ENCODE measurements around the gene CACNA1I. TPM values are rescaled to one million over a fixed set of nuclear protein-coding genes. Genes with fewer than 3 reads are reported as not detected.
"Not testable (repeated sequence)": the region's sequence is repeated elsewhere in the genome, so short reads cannot be mapped to it uniquely, and the experiment has no call there.

The CACNA1I gene
- polyA plus RNA-seq: under 1 TPM in 2 of 3 donors, not detected in 1; 0.08 to 0.13 TPM

DNA sequence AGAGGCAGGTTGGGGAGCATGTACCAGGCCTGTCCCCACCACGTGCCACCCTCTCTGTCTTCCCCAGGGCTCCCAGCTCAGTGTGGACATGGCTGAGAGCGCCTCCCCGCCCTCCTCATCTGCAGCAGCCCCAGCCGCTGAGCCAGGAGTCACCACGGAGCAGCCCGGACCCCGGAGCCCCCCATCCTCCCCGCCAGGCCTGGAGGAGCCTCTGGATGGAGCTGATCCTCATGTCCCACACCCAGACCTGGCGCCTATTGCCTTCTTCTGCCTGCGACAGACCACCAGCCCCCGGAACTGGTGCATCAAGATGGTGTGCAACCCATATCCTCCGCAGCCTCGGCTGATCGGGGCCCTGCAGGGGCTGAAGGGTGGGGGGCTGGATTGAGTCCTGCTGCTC, at the start of gene CACNA1I:
Gene CACNA1I (plus strand): TSS at position 89 of the 400 bp plus-strand sequence. CDS start 0 bp downstream, at position 89.
- WGBS, 3 donors: 82 to 86% (median 84%) methylated on average over 12 to 14 of the region's 14 CpGs
- no peak within 1 kb of the TSS for H3K27ac ChIP-seq (ENCODE audit: low read depth, low read length)

DNA sequence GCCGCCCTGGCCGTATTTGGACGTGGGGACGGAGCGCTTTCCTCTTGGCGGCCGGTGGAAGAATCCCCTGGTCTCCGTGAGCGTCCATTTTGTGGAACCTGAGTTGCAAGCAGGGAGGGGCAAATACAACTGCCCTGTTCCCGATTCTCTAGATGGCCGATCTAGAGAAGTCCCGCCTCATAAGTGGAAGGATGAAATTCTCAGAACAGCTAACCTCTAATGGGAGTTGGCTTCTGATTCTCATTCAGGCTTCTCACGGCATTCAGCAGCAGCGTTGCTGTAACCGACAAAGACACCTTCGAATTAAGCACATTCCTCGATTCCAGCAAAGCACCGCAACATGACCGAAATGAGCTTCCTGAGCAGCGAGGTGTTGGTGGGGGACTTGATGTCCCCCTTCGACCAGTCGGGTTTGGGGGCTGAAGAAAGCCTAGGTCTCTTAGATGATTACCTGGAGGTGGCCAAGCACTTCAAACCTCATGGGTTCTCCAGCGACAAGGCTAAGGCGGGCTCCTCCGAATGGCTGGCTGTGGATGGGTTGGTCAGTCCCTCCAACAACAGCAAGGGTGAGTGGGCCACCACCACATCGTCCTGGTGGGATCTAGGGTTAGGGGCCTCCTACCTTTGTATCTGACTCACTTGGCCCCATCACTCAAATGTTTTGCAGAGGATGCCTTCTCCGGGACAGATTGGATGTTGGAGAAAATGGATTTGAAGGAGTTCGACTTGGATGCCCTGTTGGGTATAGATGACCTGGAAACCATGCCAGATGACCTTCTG, 49.3 kb upstream of the CACNA1I start:
- 0 to 4% (median 3%) methylated on average over 28 of the region's 28 CpGs for WGBS, 3 donors
- H3K27ac ChIP-seq (ENCODE audit: low read depth, low read length): not testable (repeated sequence)

DNA sequence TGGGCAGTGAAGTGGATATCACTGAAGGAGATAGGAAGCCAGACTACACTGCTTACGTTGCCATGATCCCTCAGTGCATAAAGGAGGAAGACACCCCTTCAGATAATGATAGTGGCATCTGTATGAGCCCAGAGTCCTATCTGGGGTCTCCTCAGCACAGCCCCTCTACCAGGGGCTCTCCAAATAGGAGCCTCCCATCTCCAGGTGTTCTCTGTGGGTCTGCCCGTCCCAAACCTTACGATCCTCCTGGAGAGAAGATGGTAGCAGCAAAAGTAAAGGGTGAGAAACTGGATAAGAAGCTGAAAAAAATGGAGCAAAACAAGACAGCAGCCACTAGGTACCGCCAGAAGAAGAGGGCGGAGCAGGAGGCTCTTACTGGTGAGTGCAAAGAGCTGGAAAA, 48.5 kb upstream of the CACNA1I start:
- not testable (repeated sequence) for H3K27ac ChIP-seq (ENCODE audit: low read depth, low read length)
- 11 to 32% (median 17%) methylated on average over 3 to 5 of the region's 5 CpGs for WGBS, 3 donors

DNA sequence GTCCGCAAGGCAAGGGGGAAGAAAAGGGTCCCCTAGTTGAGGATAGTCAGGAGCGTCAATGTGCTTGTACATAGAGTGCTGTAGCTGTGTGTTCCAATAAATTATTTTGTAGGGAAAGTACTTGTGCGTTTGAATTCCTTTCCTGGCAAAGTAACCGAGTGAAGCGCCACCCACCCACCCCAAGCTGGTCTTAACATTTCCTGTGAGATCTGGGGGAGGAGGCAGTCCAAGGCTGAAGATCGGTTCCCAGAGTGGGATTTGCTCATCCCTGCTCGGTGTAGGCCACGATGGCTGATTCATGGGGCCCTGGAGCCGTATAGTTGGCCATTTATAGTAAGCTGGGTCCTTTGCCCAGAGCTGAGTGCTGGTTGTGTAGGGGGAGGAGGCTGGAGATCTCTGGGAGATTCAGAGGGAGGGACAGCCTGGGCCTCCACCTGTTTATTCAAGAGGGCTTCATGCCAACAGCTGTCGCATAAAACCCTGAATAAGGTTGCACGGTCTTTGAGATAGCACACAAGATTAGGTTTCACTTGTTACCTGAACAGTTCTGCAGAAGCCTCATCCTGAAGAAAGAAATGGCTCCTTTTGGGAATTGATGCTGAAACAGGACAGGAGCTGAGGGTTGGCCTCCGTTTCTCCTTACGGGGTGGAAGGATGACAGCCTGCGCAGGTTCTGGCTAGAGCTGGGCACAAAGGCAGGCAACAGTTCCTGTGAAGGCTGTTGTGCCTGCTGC, 47.8 kb upstream of the CACNA1I start:
- 5 to 19% (median 18%) methylated on average over 14 of the region's 14 CpGs for WGBS, 3 donors
- no peak overlapping the region for H3K27ac ChIP-seq (ENCODE audit: low read depth, low read length)

DNA sequence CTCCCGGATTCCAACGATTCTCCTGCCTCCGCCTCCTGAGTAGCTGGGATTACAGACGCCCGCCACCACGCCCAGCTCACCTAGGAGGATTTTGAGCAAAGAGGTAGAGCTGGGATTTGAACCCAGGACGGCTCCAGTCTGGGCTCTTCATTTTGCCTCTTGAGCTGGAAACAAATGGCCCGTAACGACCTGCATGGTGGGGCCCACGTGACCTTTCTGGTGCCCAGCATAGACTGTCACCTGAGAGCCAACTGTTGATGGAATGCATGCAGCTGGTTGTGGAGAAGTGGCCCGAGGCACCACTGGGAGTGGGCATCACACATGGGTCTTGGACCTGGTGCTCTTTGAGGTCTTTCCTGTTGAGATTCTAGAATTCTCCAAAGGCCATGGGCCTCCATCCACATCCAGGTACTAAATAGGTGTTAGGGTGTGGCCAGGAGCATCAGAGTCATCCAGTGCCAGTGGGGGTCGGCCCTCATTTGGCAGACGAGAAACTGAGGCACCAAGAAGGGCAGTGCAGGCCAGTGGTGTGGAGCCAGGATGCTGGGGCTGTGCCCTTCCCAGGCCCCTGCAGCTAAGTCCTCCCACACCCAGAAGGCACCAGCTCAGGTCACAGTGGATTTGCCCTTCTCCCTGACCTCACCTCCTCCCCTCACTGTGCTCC, 46.3 kb upstream of the CACNA1I start:
- no peak overlapping the region for H3K27ac ChIP-seq (ENCODE audit: low read depth, low read length)
- 69 to 79% (median 75%) methylated on average over 13 of the region's 13 CpGs for WGBS, 3 donors

DNA sequence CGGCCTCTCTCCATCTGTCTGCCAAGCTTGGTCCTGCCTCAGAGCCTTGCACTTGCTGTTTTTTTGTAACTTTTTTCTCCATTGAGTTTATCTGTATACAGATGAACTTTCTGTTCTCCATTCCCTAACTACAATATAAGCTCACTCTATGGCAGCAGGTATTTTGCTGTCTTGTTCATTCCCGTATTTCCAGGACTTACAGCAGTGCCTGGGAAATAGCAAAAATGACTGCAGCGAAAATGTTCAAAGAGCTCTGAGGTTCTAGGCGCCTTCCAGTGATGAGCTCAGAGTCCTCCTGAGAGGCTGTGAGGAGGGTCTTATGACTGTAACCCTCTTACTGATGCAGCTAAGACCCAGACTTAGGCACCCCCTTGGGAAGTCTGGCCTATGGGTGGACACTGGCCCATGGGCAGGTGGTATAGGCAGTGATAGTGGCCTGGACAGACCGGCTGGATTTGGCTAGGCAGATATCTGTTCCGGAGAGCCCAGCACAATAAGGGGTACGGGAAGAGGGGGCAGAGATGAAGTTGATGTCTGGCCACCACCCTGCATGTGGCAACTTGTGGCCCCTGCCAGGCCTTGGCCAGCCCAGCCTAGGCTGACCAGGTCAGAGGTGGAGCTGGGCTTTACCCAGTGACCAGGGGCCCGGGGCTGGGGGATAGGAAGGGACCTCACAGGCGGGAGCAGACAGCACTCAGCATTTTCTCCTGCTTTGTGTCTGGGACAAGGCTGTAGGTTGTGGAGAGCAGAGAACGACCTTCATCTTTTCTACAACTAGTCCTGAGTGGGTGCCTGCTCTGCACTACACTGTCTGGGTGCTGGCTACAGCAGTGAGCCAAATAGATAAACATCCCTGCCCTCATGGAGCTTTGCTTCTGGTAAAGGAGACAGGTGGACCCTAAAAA, 45.5 kb upstream of the CACNA1I start:
- 70 to 81% (median 71%) methylated on average over 10 of the region's 10 CpGs for WGBS, 3 donors
- H3K27ac ChIP-seq (ENCODE audit: low read depth, low read length): no peak overlapping the region

DNA sequence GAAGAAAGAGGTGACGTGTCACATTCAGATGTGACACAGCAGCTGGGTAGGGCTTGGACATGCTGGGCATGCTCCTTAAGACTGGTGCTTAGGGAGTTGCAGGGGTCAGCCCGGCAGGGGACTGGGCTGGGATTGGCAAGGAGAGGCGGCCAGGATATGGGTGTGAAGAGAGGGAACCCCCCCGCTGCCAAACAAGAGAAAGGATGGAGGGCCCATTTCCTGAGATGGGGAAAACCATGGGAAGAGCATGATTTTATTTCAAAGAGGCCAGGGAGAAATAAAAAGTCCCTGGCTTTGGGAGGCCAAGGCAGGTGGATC, 44.9 kb upstream of the CACNA1I start:
- H3K27ac ChIP-seq (ENCODE audit: low read depth, low read length): no peak overlapping the region
- WGBS, 3 donors: 58 to 84% (median 70%) methylated on average over 4 of the region's 4 CpGs

DNA sequence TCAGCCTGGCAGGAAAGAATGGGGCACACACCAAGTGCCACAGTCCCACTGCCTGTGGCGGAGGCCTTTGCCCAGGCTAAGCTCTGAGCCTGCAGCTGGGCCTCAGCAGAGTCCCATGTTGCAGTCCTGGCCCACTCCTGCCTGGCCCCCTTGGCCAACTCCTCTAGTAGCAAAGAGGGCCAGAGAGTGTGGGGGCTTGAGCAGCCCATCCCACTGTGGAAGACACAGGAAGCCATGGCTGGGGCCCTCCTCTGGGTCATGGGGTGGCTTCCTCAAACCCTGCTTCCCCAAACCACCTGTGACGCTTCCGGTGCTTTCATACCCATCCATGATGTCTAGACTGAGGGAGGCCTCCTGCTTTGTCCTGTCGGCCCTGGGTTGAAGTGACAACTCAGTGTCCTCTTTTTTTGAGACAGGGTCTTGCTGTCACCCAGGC, 43.8 kb upstream of the CACNA1I start:
- WGBS, 3 donors: 51 to 76% (median 52%) methylated on average over 4 of the region's 4 CpGs
- no peak overlapping the region for H3K27ac ChIP-seq (ENCODE audit: low read depth, low read length)

DNA sequence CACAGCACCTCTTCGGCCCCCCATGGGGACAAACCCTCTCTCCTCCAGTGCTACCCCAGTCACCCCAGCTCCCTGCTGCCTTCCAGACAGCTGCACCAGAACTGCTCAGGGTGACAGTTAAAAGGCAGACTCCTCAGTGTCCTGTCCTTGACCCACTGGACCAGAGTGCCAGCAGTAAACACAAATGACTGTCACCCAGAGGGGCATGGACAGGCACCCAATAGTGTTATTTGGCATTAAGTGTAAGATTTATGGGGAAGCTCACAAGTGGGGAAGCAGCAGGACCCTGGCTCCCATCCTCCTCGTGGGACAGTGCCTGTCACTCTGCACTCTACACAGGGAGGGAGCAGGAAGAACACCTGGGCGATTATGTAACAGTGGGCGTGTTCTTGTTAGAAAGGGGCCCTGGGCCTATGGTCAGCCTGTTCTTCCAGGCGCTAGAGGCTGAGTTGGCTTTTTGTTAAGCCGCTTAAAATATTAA, 43.0 kb upstream of the CACNA1I start:
- H3K27ac ChIP-seq (ENCODE audit: low read depth, low read length): no peak overlapping the region
- WGBS, 3 donors: 45 to 55% (median 46%) methylated on average over 6 of the region's 6 CpGs

DNA sequence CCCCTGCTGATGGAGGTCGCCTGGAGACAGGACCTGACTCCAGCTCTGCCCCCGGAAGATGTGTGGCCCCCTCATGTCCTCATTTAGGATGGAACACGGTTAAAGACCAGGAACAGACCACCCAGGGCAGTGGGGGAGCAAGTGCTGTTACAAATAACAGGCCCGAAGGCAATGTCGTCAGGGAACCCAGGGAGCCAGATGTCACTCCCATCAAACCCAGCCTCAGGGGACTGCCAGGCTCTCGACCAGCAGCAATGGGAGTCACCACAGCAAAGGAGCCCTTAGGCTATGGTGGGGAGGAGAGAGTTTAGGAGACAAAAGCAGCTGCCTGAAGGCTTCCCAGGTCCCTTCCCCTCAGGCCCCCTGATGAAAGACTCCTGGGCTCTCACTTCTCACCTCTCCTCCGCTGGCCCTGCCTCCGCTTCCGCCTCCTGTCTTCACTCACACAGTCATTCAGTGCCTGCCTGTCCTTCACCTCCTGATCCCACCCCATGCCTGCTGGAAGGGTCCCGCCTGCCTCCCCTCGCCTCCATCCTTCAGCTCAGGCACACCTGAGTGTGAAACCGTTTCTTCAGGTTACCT, 42.4 kb upstream of the CACNA1I start:
- 64 to 73% (median 68%) methylated on average over 12 of the region's 12 CpGs for WGBS, 3 donors
- H3K27ac ChIP-seq (ENCODE audit: low read depth, low read length): no peak overlapping the region

DNA sequence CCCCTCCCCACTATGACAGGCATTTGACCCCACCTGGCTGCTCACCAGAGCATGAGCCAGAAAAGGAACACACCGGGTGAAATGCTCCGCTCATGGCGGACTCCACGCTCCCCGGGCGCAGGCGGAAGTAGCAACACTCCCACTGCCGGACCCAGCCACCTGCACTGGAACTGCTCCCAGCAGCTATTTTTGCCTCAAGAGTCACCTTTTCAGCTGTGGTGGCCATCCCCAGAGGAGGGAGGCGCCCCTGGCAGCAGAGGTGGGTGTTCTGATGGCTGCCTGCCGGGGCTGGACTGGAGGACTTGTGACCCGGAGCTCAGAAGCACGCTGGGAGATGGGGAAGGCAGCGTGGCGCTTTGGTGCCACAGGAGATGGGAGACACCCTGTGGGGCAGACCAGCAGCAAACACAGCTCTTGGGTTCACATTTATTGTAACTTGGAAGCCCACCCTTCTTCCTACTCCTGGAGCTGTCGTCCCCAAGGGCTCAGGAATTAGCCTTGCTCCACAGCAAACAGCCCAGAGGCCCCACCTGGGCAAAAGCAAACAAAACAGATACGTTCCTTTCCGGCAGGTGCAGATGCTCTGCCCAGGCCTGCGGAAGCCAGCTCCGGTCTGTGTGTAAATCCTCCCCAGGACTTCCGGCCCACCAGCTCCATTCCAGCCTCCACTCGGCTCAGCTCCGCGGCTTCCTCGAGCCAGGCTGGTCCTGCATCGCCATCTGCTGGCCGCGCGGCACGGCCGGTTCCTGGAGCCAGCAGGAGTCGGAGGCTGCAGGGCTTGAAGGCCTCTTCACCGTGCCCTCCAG, 41.7 kb upstream of the CACNA1I start:
- WGBS, 3 donors: 25 to 32% (median 29%) methylated on average over 32 of the region's 32 CpGs

DNA sequence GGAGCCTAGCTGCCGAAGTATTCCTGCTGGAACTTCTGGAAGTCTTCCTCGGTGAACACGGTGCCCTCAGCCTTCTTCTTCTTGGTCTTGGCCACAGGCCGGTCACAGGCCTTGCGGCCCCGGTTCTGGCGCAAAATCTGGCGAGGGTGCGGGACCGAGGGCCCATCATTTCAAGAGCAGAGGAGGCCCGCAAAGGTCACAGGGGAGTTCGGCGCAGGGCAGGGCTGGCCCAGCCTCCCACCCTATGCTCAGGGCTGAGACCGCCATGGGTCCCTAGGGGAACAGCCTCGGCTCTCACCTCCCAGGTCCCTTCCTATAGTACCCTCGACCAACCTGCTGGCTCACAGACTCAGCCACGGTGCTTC, 41.1 kb upstream of the CACNA1I start:
- 53 to 62% (median 59%) methylated on average over 17 of the region's 17 CpGs for WGBS, 3 donors
- no peak overlapping the region for H3K27ac ChIP-seq (ENCODE audit: low read depth, low read length)

More for the DNA sequence above, 41.7 kb upstream of the CACNA1I start:
- H3K27ac ChIP-seq (ENCODE audit: low read depth, low read length): no peak overlapping the region

DNA sequence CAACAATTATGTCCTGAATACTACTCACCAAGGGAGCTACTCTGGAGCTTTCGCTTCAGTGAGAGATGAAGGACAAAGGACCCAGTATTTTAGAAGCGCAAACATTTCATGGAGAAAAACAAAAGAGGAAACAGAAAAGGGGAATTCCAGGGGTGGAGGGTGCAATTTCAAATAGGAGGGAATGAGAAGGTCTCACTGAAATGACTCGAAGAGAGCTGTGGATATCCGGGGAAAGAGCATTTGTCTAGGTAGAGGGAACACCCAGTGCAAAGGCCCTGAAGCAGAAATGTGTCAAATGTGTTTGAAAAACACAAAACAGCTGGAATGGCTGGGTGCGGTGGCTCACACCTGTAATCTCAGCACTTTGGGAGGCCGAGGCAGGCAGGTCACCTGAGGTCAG, 40.4 kb upstream of the CACNA1I start:
- H3K27ac ChIP-seq (ENCODE audit: low read depth, low read length): no peak overlapping the region
- 75 to 83% (median 77%) methylated on average over 6 of the region's 6 CpGs for WGBS, 3 donors

DNA sequence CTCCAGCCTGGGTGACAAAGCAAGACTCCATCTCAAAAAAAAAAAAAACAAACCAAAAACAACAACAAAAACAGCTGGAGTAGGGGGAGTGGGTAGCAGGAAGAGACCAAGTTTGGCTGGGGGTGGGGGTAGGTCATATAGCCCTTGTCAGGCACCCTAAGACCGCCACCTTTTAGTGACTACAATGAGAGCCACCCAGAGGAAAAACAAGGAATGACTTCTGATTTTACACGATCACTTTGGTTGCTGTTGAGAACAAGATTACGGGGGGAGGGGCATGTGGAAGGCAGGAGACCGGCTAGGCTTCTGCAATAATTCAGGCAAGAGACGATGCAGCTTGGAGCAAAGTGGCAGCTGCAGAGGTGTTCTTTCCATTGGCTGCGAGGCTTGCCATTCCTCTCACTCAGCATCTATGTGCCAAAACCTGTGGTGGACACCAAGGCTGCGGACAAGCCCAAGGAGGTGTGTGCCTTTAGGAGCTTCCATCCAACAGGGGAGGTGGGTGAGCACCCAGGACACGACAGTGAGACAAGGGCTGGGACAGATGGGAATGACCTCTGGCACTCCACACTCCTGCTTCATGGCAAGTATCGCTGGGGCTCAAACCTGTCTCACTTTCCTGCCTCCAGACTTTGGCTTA, 39.7 kb upstream of the CACNA1I start:
- 33 to 42% (median 38%) methylated on average over 9 of the region's 9 CpGs for WGBS, 3 donors
- no peak overlapping the region for H3K27ac ChIP-seq (ENCODE audit: low read depth, low read length)

DNA sequence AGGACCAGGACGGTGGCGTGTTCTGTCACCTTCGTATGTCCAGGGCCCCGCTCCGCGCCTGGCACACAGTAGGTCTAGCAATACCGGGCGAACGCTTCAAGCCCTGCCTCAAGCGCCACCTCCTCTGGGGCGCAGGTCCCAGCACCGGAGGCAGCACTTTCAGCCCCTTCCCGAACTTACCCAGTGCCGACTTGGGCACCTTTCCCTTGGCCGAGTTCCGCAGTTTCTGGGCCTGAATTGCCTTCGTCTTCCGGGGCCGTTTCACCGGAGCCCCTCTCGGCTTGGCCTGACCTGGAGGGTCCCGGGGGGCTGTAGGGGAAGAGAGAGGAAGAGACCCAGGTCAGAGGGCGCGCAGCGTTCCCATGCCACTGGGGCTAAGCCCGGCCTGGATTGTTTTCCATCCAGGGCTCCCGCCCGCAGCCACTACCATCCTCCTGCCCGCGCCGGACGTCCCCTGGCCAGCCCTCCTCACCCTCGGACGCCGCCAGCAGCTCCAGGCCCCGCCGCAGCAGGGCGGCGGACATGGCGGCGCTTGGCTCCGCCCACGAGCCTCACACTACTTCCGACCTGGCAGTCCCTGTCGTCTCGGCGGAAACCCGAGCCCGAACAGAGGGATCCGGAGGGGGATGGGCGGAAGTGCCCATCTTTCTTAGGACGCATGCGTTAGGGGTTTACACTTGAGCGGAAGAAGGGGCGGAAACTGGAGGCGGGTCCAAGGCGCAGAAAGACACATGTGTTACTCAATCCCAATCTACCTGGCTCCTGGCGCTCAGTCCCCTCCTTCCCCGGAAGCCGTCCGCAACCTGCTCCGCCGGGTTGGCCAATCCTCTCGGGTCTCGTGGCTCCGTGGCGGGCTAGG, 38.1 kb upstream of the CACNA1I start, which contains the start of gene RPS19BP1:
Gene RPS19BP1 (minus strand): TSS at position 534 of the 859 bp plus-strand sequence. CDS start 10 bp downstream, at position 524.
- peak within 1 kb of the TSS; percentile 49 for H3K27ac ChIP-seq (ENCODE audit: low read depth, low read length)
- 0% methylated on average over 65 to 67 of the region's 67 CpGs for WGBS, 3 donors

DNA sequence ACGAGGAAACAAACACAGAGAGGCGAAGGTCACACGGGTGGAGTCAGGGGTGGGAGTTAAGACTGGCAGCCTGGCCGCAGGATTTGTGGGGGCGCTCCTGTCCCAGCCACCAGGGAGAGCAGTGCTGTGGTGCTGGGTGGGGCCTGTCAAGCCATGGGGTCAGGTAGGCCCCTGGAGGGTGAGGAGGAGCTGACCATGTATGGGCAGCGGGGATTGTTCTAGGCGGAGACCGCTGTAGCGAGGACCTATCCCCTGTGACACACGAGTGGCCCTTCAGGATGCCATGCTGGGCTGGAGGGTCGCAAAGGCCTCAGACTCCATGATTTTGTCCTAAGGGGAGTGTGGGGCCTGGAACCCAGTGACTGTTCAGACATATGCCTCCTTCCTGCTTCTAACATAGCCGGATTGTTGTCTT, 36.5 kb upstream of the CACNA1I start:
- WGBS, 3 donors: 79 to 84% (median 80%) methylated on average over 12 of the region's 12 CpGs
- no peak overlapping the region for H3K27ac ChIP-seq (ENCODE audit: low read depth, low read length)

Measured in adipose tissue (tissue), 3 donors.